Measurements from ENCODE around the gene UFD1.
A peak's percentile ranks its signal among the peaks of the same experiment; 100 is the strongest.

UFD1 gene

GRCh38 chr22:19419086-19419463, 59.9 kb downstream of the UFD1 start:
- DNase-seq, result no peak

GRCh38 chr22:19412923-19413322, 66.1 kb downstream of the UFD1 start:
- no peak for DNase-seq

- DNase-seq, result no peak
These were observed 66.5 kb downstream of the UFD1 start for GRCh38 chr22:19412478-19412877.

- no peak for DNase-seq
These were observed 67.3 kb downstream of the UFD1 start for GRCh38 chr22:19411690-19412045.

- DNase-seq, result no peak
These were observed 67.9 kb downstream of the UFD1 start for GRCh38 chr22:19410941-19411689.

GRCh38 chr22:19407649-19408606, 71.1 kb downstream of the UFD1 start:
- peak; percentile 32 for DNase-seq

- DNase-seq, result no peak
These were observed 72.1 kb downstream of the UFD1 start for GRCh38 chr22:19406846-19407245.

- no peak for DNase-seq
These were observed 72.6 kb downstream of the UFD1 start for GRCh38 chr22:19406281-19406811.

GRCh38 chr22:19405652-19406051, 73.3 kb downstream of the UFD1 start:
- no peak for DNase-seq

- DNase-seq, result no peak
These were observed 73.9 kb downstream of the UFD1 start for GRCh38 chr22:19405133-19405532.

GRCh38 chr22:19404676-19405075, 74.3 kb downstream of the UFD1 start:
- no peak for DNase-seq

GRCh38 chr22:19402642-19403191, 76.3 kb downstream of the UFD1 start:
- no peak for DNase-seq

- no peak for DNase-seq
These were observed 77.5 kb downstream of the UFD1 start for GRCh38 chr22:19401483-19401882.

- DNase-seq, result no peak
These were observed 78.1 kb downstream of the UFD1 start for GRCh38 chr22:19400881-19401280.
